OCI-LY1 (cell line): ENCODE data around the gene CDK11B.
A peak's percentile ranks its signal among the peaks of the same experiment; 100 is the strongest.

Source experiments
- H2AFZ ChIP-seq: fragments of 200-600 bp; sonication (generic), shearing (Covaris generic); 2 replicates; pipeline ENCODE4 v1.6.0; 2014; ENCODE audit warnings: antibody characterized with exemption, mild to moderate bottlenecking, low read length
- H3F3A ChIP-seq: fragments of 200-600 bp; sonication (generic), shearing (Covaris generic); 2 replicates; pipeline ENCODE4 v1.6.0; 2014; ENCODE audit warnings: mild to moderate bottlenecking, antibody characterized with exemption, low read length, moderate library complexity; ENCODE audit not compliant: insufficient read depth
- H3K27ac ChIP-seq: fragments of 200-600 bp; sonication (generic); 2 replicates; pipeline ENCODE4 v1.5.1; 2014; ENCODE audit warnings: low read length, mixed run types, mild to moderate bottlenecking, low read depth; ENCODE audit not compliant: poor library complexity, severe bottlenecking
- H3K27me3 ChIP-seq: fragments of 200-600 bp; sonication (generic); 2 replicates; pipeline ENCODE4 v1.6.0; 2014; ENCODE audit warnings: antibody characterized with exemption, mild to moderate bottlenecking, low read length, moderate library complexity; ENCODE audit not compliant: insufficient read depth
- H3K36me3 ChIP-seq: fragments of 200-600 bp; sonication (generic); 2 replicates; pipeline ENCODE4 v1.6.1; 2014; ENCODE audit warnings: mild to moderate bottlenecking, antibody characterized with exemption, low read length, moderate library complexity, mixed read lengths; ENCODE audit not compliant: insufficient read depth
- H3K4me1 ChIP-seq: fragments of 200-600 bp; sonication (generic); 2 replicates; pipeline ENCODE4 v1.5.1; 2014; ENCODE audit warnings: mild to moderate bottlenecking, low read length, moderate library complexity; ENCODE audit not compliant: insufficient read depth, severe bottlenecking
- H3K4me2 ChIP-seq: fragments of 200-600 bp; sonication (generic), shearing (Covaris generic); 2 replicates; pipeline ENCODE4 v1.6.1; 2014; ENCODE audit warnings: low read length
- H3K4me3 ChIP-seq: fragments of 200-600 bp; sonication (generic); 2 replicates; pipeline ENCODE4 v1.5.1; 2014; ENCODE audit warnings: low read length, low read depth, mild to moderate bottlenecking, mixed read lengths; ENCODE audit not compliant: poor library complexity, severe bottlenecking
- H3K79me2 ChIP-seq: fragments of 200-600 bp; shearing (Covaris generic); 2 replicates; pipeline ENCODE4 v1.6.1; 2016; ENCODE audit warnings: mixed run types, low read length, mixed read lengths; ENCODE audit not compliant: insufficient read depth
- H3K9ac ChIP-seq: fragments of 200-600 bp; sonication (generic), shearing (Covaris generic); 2 replicates; pipeline ENCODE4 v1.6.1; 2014; ENCODE audit warnings: mild to moderate bottlenecking, low read length, mixed read lengths
- H3K9me2 ChIP-seq: fragments of 200-600 bp; sonication (generic), shearing (Covaris generic); 2 replicates; pipeline ENCODE4 v1.6.1; 2014; ENCODE audit warnings: low read depth, mild to moderate bottlenecking, low read length, mixed read lengths
- H3K9me3 ChIP-seq: fragments of 200-600 bp; shearing (Covaris generic); 2 replicates; pipeline ENCODE4 v1.6.1; 2014; ENCODE audit warnings: low read length, mixed read lengths
- H4K20me1 ChIP-seq: fragments of 200-600 bp; sonication (generic), shearing (Covaris generic); 2 replicates; pipeline ENCODE4 v1.6.0; 2016; ENCODE audit warnings: mild to moderate bottlenecking, low read length; ENCODE audit not compliant: insufficient read depth
- EZH2 ChIP-seq: fragments of 200-600 bp; sonication (generic), shearing (Covaris generic); IDR thresholded peaks from 2 replicates; pipeline ENCODE4 v1.8.0; 2017; ENCODE audit warnings: borderline replicate concordance, mixed run types, mild to moderate bottlenecking, antibody characterized with exemption, low read length, moderate library complexity, mixed read lengths
- TF ChIP-seq, protein P1 (sequence below): fragments of 200-600 bp; sonication (generic), shearing (Covaris generic); IDR thresholded peaks from 2 replicates; pipeline ENCODE4 v1.5.1; 2017; ENCODE audit warnings: mild to moderate bottlenecking, antibody characterized with exemption, low read length, moderate library complexity, mixed read lengths

CDK11B gene

GRCh38 chr1:1599935-1600860 is 58.6 kb downstream of the CDK11B start, which contains the start of gene FNDC10:
TSS of gene FNDC10 (minus strand) at chr1:1600135. CDS start at chr1:1600015, 120 bp downstream.
- Histone ChIP-seq H3K79me2 (no peaks in the 10 kb centered on the region), H3K9me2 (no peaks in the 10 kb centered on the region), H3K36me3 (no peaks in the 10 kb centered on the region), H3K27me3 (no peaks in the 10 kb centered on the region), H3K4me2 (peak within 1 kb of the TSS; percentile 32; the same call in 1 of the 2 replicates), H3K9me3 (no peaks in the 10 kb centered on the region), H4K20me1 (no peaks in the 10 kb centered on the region), H2AFZ (no peak within 1 kb of the TSS), H3F3A (no peaks in the 10 kb centered on the region), H3K4me3 (no peak within 1 kb of the TSS), H3K9ac (no peak within 1 kb of the TSS), H3K4me1 (no peaks in the 10 kb centered on the region), H3K27ac (no peak within 1 kb of the TSS)
- TF ChIP-seq, protein P1, sequence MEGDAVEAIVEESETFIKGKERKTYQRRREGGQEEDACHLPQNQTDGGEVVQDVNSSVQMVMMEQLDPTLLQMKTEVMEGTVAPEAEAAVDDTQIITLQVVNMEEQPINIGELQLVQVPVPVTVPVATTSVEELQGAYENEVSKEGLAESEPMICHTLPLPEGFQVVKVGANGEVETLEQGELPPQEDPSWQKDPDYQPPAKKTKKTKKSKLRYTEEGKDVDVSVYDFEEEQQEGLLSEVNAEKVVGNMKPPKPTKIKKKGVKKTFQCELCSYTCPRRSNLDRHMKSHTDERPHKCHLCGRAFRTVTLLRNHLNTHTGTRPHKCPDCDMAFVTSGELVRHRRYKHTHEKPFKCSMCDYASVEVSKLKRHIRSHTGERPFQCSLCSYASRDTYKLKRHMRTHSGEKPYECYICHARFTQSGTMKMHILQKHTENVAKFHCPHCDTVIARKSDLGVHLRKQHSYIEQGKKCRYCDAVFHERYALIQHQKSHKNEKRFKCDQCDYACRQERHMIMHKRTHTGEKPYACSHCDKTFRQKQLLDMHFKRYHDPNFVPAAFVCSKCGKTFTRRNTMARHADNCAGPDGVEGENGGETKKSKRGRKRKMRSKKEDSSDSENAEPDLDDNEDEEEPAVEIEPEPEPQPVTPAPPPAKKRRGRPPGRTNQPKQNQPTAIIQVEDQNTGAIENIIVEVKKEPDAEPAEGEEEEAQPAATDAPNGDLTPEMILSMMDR: no peak
- TF ChIP-seq EZH2: no peak

GRCh38 chr1:1599030-1599934 is 59.5 kb downstream of the CDK11B start:
- Histone ChIP-seq H3F3A (no peaks in the 10 kb centered on the region), H3K79me2 (no peaks in the 10 kb centered on the region), H3K27ac (no peak overlapping the region), H3K9ac (no peak overlapping the region), H3K4me3 (no peak overlapping the region), H3K4me1 (no peaks in the 10 kb centered on the region), H3K27me3 (peaks cover under 1% of the 10 kb centered on the region; the same call in 1 of the 2 replicates), H3K4me2 (no peak overlapping the region; the same call in 1 of the 2 replicates), H4K20me1 (no peaks in the 10 kb centered on the region), H2AFZ (no peak overlapping the region), H3K9me3 (no peaks in the 10 kb centered on the region), H3K36me3 (no peaks in the 10 kb centered on the region), H3K9me2 (no peaks in the 10 kb centered on the region)
- no peak for TF ChIP-seq EZH2
- TF ChIP-seq, protein P1: peak; percentile 6; the same call in 1 of the 2 replicates

DNA sequence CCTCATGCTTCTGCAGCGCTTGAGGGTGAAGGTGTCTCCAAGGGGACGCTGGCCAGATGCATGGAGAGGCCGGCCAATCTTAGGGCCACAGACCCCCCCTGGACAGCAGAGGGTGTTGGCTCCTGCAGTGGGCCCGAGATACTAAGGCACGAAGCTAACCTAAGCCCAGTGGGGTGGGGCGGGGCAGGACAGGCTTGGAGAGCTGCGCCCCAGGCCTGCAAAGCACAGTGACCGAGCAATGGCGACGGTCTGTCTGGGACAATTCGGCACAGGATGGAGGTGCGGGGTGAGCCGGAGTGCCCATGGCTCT is 60.1 kb downstream of the CDK11B start:
- H3K79me2 ChIP-seq: no peaks in the 10 kb centered on the region
- H3F3A ChIP-seq: no peaks in the 10 kb centered on the region
- H3K9me3 ChIP-seq: no peaks in the 10 kb centered on the region
- no peaks in the 10 kb centered on the region for H3K9me2 ChIP-seq
- H4K20me1 ChIP-seq: no peaks in the 10 kb centered on the region
- peaks cover 6% of the 10 kb centered on the region; the same call in 1 of the 2 replicates for H3K27me3 ChIP-seq
- H2AFZ ChIP-seq: no peak overlapping the region
- no peak overlapping the region for H3K27ac ChIP-seq
- TF ChIP-seq, protein P1: no peak
- no peak for TF ChIP-seq EZH2
- H3K9ac ChIP-seq: no peak overlapping the region
- H3K4me1 ChIP-seq: no peaks in the 10 kb centered on the region
- no peak overlapping the region for H3K4me2 ChIP-seq
- H3K36me3 ChIP-seq: no peaks in the 10 kb centered on the region
- H3K4me3 ChIP-seq: no peak overlapping the region
